HG02798 (cell line): ENCODE measurements around the gene CLEC18B.
A peak's percentile ranks its signal among the peaks of the same experiment; 100 is the strongest.
"Not testable (repeated sequence)": the region's sequence is repeated elsewhere in the genome, so short reads cannot be mapped to it uniquely, and the experiment has no call there.

Source experiments
- ATAC-seq: cut with Tn5 transposase; IDR thresholded peaks from one replicate; pipeline ENCODE4 v1.9.1; 2021; ENCODE audit warnings: mild to moderate bottlenecking; ENCODE audit not compliant: unreplicated experiment, poor library complexity

Gene CLEC18B

DNA sequence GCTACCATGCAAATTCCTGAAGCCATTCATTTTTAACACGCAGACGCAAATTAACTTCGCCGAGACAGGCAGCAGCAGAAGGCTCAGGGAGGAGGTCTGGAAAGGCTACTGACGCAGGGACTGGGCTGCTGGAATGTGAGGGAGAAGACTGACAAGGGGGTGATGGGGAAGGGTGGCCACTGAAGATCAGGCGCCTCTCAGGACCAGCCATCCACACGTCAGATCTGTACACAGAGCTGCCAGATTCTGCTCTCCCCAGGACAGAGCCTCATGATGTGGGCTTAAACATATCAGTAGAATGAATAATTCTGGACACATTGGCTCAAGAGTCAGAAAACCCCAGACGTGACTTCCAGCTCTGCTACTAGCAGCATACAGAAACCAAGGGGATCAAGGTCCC lies 25.6 kb upstream of the CLEC18B start:
- ATAC-seq, result no peak

DNA sequence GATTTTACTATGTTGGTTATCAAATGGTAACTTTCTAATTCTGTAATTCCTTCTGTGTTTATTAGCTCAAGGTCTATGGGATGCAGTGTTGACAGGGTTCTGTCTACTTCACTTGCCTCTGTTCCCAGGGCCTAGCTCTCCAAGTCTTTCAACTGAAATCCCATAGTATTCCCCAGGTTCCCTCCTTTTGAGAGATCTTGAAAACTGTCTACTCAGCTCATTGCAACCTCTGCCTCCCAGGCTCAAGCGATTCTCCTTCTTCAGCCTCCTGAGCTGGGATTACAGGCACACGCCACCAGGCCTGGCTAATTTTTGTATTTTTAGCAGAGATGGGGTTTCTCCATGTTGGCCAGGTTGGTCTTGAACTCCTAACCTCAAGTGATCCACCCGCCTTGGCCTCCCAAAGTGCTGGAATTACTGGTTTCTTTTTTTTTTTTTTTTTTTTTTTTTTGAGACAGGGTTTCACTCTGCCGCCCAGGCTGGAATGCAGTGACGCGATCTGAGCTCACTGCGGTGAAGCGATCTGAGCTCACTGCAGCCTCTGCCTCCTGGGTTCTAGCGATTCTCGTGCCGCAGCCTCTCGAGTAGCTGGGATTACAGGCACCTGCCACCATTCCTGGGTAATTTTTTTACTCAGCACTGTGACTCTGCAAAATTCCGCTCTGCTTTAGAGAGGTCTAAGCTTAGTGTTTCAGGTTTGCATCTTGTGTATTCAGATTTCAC lies 22.5 kb upstream of the CLEC18B start:
- ATAC-seq, result not testable (repeated sequence)

- ATAC-seq, result no peak
These were observed 18.4 kb upstream of the CLEC18B start for GRCh38 chr16:74439685-74440084.

DNA sequence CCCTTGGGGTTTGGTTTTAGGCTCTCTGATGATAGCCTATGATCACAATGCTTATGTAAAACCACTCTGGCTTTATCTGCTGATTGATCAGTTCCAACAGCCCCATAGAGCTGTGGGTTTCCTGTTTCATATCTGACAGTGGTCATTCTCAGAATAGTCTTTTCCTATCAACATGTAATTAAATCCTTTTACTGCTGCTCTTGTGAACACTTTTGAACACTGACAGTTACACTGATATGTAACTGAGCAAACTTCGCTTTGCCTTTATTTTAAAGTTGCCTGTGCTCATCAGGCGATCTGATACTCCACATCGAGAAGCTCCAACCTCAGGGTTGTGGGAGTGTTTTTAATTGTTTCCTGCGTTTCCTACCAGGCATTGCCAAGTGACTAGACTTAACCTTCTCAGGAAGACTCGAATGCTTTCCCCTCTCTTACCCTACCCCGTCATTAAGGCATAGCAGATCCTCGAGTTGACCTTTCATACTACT lies 17.3 kb upstream of the CLEC18B start:
- no peak for ATAC-seq

DNA sequence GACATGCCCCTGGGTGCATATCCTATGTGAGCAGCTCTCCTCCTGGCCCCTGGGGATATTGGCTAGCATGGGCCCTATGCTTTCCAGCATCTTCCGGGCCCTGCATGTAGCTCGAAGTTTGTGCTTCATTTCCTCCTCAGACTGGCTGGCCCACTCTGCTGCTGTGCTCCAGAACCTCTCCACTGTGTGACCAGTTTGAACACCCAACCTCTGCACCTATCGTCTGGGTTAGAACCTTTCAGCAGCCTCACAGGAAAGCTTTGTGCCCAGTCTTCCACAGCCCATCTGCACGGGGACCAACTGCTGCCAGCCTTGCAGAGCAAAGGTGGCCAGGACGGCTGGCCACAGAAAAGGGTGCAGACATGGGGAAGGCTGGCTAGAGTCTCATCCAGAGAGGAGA lies 10.2 kb upstream of the CLEC18B start:
- ATAC-seq, result no peak

DNA sequence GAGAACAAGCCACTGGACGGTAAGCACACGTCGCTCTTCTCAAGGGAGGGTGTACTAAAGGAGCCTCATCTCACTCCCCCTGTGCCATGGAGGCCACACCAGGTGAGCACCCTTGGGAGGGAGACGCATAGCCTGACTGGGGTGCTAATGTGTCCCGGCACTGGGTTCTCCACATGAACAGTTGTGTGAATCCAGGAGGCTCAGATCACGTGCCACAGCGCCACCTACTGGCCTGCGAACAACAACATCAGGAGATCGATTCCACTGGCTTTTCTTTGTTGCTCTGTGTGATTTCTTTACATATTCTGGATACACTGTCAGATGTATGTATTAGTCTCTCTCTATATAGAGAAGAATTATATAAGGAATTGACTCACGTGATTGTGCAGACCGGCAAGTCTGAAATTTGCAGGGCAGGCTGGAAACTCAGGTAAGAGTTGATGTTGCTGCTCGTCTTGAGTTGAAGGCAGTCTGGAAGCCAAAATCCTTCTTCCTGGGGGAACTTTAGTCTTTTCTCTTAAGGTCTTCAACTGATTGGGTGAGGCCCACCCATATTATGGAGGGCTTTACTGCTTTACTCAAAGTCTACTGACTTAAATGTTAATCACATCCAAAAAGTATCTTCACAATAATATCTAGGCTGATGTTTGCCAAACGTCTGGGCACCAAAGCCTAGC lies 8.9 kb upstream of the CLEC18B start:
- ATAC-seq, result peak; percentile 68

DNA sequence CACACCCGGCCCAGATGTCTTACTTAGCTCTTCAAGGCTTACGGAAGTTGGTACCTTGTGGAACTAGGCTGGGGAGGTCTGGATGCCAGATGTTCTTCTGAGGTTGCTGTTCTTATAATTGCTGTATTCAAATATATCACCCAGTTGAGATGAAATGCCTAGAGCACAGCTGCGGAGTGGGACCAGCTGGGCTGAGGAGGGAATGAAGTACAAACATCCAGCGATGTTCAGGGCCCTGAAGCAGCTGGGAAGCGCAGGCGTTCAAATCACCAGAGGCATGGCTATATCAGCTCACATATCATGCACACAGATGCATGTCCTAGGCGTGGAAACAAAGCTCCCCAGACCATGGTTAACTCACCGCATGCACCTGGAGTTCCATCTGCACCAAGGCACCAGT lies 7.2 kb upstream of the CLEC18B start:
- ATAC-seq, result not testable (repeated sequence)

DNA sequence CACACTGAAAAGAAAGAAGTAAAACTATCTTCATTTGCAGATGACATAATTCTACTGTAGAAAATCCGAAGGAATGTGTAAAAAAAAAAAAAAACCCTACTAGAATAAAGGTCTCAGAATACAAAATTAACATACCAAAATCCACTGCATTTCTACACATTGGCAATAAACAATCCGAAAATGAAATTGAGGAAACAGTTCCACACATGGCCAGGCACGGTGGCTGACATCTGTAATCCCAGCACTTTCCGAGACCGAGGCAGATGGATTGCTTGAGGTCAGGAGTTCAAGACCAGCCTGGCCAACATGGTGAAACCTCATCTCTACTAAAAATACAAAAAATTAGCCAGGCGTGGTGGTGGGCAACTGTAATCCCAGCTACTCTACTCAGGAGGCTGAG lies 4.5 kb upstream of the CLEC18B start:
- ATAC-seq, result not testable (repeated sequence)

GRCh38 chr16:74423721-74424120 lies 2.4 kb upstream of the CLEC18B start:
- not testable (repeated sequence) for ATAC-seq

DNA sequence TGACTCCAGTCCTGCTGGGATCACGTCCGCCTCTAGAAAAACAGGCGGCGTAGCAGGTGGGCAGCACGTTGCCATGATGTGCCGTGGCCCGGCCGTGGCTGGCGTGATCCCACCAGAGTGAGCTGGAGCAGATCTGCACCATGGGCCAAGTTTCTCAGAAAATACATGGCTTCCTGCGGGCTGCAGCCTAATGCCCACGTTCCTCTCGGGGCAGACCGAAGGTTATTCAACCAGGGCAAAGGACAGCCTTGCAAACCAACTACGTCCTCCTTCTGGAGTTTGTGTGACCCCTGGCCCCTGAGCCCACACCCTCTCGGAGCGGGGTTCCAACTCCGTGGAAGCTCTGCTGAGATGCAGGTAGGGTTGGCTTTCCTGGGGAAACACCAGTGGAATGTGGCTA lies 808 bp upstream of the CLEC18B start:
- ATAC-seq, result not testable (repeated sequence)

GRCh38 chr16:74421482-74421785 lies 156 bp upstream of the CLEC18B start:
- not testable (repeated sequence) for ATAC-seq

GRCh38 chr16:74419811-74420210 lies 1.5 kb downstream of the CLEC18B start:
- ATAC-seq, result not testable (repeated sequence)

- ATAC-seq, result not testable (repeated sequence)
These were observed 3.4 kb downstream of the CLEC18B start for GRCh38 chr16:74417897-74418296.

DNA sequence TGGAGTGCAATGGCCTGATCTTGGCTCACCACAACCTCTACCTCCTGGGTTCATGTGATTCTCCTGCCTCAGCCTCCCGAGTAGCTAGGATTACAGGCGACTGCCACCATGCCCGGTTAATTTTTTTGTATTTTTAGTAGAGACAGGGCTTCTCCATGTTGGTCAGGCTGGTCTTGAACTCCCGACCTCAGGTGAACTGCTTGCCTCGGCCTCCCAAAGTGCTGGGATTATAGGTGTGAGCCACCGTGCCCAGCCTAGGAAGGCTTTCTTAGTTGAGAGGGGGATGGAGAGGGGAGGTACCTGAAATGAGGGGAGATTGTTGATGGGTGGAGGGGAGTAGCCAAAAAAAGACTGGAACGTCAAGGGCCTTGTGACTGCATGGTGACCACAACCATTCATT lies 7.4 kb downstream of the CLEC18B start:
- ATAC-seq, result not testable (repeated sequence)

GRCh38 chr16:74413485-74413884 lies 7.8 kb downstream of the CLEC18B start:
- ATAC-seq, result not testable (repeated sequence)

GRCh38 chr16:74412775-74413390 lies 8.4 kb downstream of the CLEC18B start:
- not testable (repeated sequence) for ATAC-seq

DNA sequence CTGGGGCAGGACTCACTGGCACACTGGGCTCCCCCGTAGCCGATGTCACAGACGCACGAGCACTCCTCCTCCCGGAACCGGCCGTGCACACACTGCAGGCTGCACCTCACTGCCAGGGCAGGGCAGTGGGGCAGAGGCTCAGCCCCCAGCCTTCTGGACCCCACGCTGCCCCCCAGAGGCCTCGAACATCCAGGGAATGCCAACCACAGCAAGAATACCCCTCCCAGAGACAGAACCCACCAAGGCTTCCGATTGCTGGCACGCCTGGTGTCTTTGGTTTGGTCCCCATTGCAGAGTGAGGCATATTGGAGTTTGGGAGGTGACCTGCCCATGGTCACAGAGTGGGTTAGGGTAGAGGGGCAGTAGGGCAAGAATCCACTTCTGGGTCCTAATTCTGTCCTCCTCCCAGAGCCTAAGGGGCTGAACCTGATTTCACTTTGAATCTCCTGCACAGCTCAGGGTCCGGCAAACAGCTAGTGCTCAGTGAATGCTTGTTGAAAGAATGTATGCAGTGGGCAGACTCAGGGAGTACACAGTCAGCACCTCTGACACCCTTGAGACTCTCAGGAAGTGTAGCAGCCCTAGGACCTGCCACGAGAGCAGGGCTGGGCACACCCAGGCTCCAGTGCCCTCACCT lies 9.0 kb downstream of the CLEC18B start:
- not testable (repeated sequence) for ATAC-seq

DNA sequence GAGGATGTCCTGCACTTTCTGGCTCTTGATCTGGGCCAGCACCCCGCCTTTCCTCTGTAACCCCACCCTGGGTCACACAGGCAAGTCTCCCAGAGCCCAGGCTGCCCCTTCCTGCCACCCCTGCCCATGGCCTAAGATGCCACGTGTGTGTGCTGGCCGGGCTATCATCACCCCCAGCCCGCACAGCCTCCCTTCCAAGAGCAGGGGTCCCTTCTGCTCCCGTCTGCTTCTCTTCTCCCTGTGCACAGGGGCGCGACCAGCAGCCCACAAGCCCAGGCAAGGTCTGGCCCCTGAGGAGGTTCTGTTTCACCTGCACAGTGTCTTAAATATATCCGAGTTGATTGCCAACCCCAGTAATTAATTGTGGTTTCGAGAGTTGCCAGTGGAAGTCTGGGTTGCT lies 10.3 kb downstream of the CLEC18B start:
- ATAC-seq, result not testable (repeated sequence)

GRCh38 chr16:74410057-74410957 lies 11.0 kb downstream of the CLEC18B start:
- ATAC-seq, result not testable (repeated sequence)
